SK-N-SH (cell line): ENCODE results near the gene OR2V1.

Experiments
- EP300 ChIP-seq, 2 experiments: IDR thresholded peaks; 2 replicates each; pipeline versions ENCODE4 v1.4.0 to v1.6.1; 2012; ENCODE audit warnings: borderline replicate concordance in 1 of 2, low read depth in 1 of 2, low read length in 1 of 2
- FOXJ3 ChIP-seq: sonication (generic); formaldehyde crosslinking; IDR thresholded peaks from 2 replicates; pipeline ENCODE4 v1.5.1; 2020; ENCODE audit warnings: mild to moderate bottlenecking, missing genetic modification reagents
- JUND ChIP-seq: IDR thresholded peaks from 2 replicates; pipeline ENCODE4 v1.4.0; 2012
- NFIC ChIP-seq: IDR thresholded peaks from 2 replicates; pipeline ENCODE4 v1.4.0; 2012; ENCODE audit warnings: borderline replicate concordance
- POLR2AphosphoS5 ChIP-seq: IDR thresholded peaks from 2 replicates; pipeline ENCODE4 v1.6.1; 2012; ENCODE audit warnings: low read depth, low read length
- RCOR1 ChIP-seq: fragments of 150-350 bp; IDR thresholded peaks from 2 replicates; pipeline ENCODE4 v1.6.1; 2017; ENCODE audit warnings: antibody characterized with exemption, low read length
- RFX5 ChIP-seq: IDR thresholded peaks from 2 replicates; pipeline ENCODE4 v1.6.1; 2012; ENCODE audit warnings: mild to moderate bottlenecking, improper control_type of control experiment, low read length
- TAF1 ChIP-seq: IDR thresholded peaks from 2 replicates; pipeline ENCODE4 v1.6.1; 2012; ENCODE audit warnings: low read depth, mild to moderate bottlenecking, low read length, moderate library complexity, borderline replicate concordance
- TEAD4 ChIP-seq: IDR thresholded peaks from 2 replicates; pipeline ENCODE4 v1.4.0; 2012; ENCODE audit warnings: mild to moderate bottlenecking, borderline replicate concordance; ENCODE audit not compliant: insufficient read depth
- TF ChIP-seq, protein P1 (sequence below): fragments of 200-600 bp; sonication (generic); IDR thresholded peaks from 2 replicates; pipeline ENCODE4 v1.6.1; 2017; ENCODE audit warnings: antibody characterized with exemption, mild to moderate bottlenecking, moderate library complexity
- TF ChIP-seq, protein P2 (sequence below): IDR thresholded peaks from 2 replicates; pipeline ENCODE4 v1.4.0; 2012; ENCODE audit warnings: low read depth, borderline replicate concordance
- TF ChIP-seq, protein P3 (sequence below): IDR thresholded peaks from 2 replicates; pipeline ENCODE4; 2012
- TF ChIP-seq, protein P4 (sequence below): IDR thresholded peaks from 2 replicates; pipeline ENCODE4 v1.6.1; 2012; ENCODE audit warnings: mild to moderate bottlenecking, low read depth, low read length, moderate library complexity

DNA sequence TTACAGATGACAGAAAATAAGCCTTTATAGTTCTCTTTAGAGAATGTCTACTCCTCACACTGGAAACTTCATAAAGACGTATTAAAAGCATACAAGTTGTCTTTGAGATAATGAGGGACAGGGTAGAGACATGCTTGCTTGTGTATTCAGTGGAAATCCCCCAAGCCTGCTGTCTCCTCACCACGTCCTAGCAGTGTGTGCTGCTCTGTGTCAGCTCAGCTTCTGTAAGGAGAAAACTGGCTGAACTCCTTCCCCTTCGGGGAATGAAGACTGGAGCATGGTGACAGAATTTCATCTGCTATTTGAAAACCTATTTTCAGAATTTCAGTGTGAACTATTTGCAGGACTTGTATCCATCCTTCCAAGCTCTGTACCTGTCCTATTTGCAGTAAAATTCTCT, 25.8 kb upstream of the OR2V1 start:
- TF ChIP-seq, protein P1, sequence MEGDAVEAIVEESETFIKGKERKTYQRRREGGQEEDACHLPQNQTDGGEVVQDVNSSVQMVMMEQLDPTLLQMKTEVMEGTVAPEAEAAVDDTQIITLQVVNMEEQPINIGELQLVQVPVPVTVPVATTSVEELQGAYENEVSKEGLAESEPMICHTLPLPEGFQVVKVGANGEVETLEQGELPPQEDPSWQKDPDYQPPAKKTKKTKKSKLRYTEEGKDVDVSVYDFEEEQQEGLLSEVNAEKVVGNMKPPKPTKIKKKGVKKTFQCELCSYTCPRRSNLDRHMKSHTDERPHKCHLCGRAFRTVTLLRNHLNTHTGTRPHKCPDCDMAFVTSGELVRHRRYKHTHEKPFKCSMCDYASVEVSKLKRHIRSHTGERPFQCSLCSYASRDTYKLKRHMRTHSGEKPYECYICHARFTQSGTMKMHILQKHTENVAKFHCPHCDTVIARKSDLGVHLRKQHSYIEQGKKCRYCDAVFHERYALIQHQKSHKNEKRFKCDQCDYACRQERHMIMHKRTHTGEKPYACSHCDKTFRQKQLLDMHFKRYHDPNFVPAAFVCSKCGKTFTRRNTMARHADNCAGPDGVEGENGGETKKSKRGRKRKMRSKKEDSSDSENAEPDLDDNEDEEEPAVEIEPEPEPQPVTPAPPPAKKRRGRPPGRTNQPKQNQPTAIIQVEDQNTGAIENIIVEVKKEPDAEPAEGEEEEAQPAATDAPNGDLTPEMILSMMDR: no peak
- TF ChIP-seq, protein P2, sequence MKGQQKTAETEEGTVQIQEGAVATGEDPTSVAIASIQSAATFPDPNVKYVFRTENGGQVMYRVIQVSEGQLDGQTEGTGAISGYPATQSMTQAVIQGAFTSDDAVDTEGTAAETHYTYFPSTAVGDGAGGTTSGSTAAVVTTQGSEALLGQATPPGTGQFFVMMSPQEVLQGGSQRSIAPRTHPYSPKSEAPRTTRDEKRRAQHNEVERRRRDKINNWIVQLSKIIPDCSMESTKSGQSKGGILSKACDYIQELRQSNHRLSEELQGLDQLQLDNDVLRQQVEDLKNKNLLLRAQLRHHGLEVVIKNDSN: no peak
- TF ChIP-seq JUND (no peak), EP300 (IDR thresholded peaks at IDR 0.05; ENCODE audit: borderline replicate concordance in 1 of 2, low read depth in 1 of 2, low read length in 1 of 2) (no peak), RCOR1 (no peak), FOXJ3 (no peak), TAF1 (no peak), POLR2AphosphoS5 (no peak), TEAD4 (no peak), NFIC (no peak), RFX5 (no peak)
- TF ChIP-seq, protein P3, sequence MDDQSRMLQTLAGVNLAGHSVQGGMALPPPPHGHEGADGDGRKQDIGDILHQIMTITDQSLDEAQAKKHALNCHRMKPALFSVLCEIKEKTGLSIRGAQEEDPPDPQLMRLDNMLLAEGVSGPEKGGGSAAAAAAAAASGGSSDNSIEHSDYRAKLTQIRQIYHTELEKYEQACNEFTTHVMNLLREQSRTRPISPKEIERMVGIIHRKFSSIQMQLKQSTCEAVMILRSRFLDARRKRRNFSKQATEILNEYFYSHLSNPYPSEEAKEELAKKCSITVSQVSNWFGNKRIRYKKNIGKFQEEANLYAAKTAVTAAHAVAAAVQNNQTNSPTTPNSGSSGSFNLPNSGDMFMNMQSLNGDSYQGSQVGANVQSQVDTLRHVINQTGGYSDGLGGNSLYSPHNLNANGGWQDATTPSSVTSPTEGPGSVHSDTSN: no peak
- TF ChIP-seq, protein P4, sequence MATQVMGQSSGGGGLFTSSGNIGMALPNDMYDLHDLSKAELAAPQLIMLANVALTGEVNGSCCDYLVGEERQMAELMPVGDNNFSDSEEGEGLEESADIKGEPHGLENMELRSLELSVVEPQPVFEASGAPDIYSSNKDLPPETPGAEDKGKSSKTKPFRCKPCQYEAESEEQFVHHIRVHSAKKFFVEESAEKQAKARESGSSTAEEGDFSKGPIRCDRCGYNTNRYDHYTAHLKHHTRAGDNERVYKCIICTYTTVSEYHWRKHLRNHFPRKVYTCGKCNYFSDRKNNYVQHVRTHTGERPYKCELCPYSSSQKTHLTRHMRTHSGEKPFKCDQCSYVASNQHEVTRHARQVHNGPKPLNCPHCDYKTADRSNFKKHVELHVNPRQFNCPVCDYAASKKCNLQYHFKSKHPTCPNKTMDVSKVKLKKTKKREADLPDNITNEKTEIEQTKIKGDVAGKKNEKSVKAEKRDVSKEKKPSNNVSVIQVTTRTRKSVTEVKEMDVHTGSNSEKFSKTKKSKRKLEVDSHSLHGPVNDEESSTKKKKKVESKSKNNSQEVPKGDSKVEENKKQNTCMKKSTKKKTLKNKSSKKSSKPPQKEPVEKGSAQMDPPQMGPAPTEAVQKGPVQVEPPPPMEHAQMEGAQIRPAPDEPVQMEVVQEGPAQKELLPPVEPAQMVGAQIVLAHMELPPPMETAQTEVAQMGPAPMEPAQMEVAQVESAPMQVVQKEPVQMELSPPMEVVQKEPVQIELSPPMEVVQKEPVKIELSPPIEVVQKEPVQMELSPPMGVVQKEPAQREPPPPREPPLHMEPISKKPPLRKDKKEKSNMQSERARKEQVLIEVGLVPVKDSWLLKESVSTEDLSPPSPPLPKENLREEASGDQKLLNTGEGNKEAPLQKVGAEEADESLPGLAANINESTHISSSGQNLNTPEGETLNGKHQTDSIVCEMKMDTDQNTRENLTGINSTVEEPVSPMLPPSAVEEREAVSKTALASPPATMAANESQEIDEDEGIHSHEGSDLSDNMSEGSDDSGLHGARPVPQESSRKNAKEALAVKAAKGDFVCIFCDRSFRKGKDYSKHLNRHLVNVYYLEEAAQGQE: no peak
